ENCODE data around the gene ARHGAP30. TPM values are rescaled to one million over a fixed set of nuclear protein-coding genes. Genes with fewer than 3 reads are reported as not detected.

Gene ARHGAP30
- total and polyA plus RNA-seq, 2 of the 4 experiments (the other 2 are of a cell fraction) = 0.02 TPM; not detected in 1

GRCh38 chr1:161099090-161099802, 29.6 kb upstream of the ARHGAP30 start:
- 90% methylated on average over 2 of the region's 9 CpGs; no CpG with 5 or more reads in 1 of the 2 experiments for WGBS, 2 experiments (ENCODE audit: extremely low coverage in 2 of 2, insufficient read length in 1 of 2)
- H3K4me2 ChIP-seq (ENCODE audit: low read depth, low read length) = no peak overlapping the region
- ATAC-seq (ENCODE audit: low read depth) = no peak
- peaks cover 4 to 17% of the 10 kb centered on the region in 2 experiments; a peak in 2 of 4 replicates for H3K79me1 ChIP-seq (ENCODE audit: low read depth in 1 of 2, low read length in 2 of 2)
- POLR2A ChIA-PET (ENCODE audit: unreplicated experiment) = no interaction called here
- BruUV-seq (replicated peaks) = no TSS peak
- H4K20me1 ChIP-seq (ENCODE audit: insufficient read depth, low read length) = peaks cover 24% of the 10 kb centered on the region
- H3K18ac ChIP-seq (ENCODE audit: low read depth, low read length) = no peak overlapping the region
- no peak overlapping the region for H3K23ac ChIP-seq (ENCODE audit: low read depth, low read length)
- CTCF ChIA-PET = interaction anchor here (1.4 to 2.7 kb wide), 4 partner anchors 15 to 102 kb away, joined by 7 to 23 read pairs (median 8); no protein-coding TSS in a partner anchor
- H3K27ac ChIP-seq (ENCODE audit: insufficient read depth, low read length) = no peak overlapping the region
- no peaks in the 10 kb centered on the region for H3K9me3 ChIP-seq (ENCODE audit: control insufficient read depth, insufficient read depth, low read length)
- no peaks in the 10 kb centered on the region for H3K27me3 ChIP-seq (ENCODE audit: control insufficient read depth, insufficient read depth, low read length)
- H2BK120ac ChIP-seq (ENCODE audit: low read depth, low read length) = no peak overlapping the region
- intact Hi-C loops (cut with micrococcal nuclease) = loop anchor here (5.0 kb wide), 1 partner anchor 372 kb away; no protein-coding TSS in a partner anchor
- DNase-seq = no peak
- in situ Hi-C loops (cut with MboI; ENCODE audit: low sequenced_read_pairs) = loop anchor here (5.0 kb wide), 1 partner anchor 102 kb away; no protein-coding TSS in a partner anchor
- H3K4ac ChIP-seq (ENCODE audit: low read depth, low read length) = no peak overlapping the region
- H3K14ac ChIP-seq (replicated peaks; ENCODE audit: low read depth, low read length) = no peak overlapping the region
- peaks cover 5% of the 10 kb centered on the region; the same call in 1 of the 2 replicates for H3K4me1 ChIP-seq (ENCODE audit: control insufficient read depth, insufficient read depth, low read length)
- H2AFZ ChIP-seq (replicated peaks; ENCODE audit: low read length, poor library complexity) = no peak overlapping the region
- no peak overlapping the region for H4K91ac ChIP-seq (ENCODE audit: insufficient read depth, low read depth, low read length)
- H3K56ac ChIP-seq (ENCODE audit: extremely low read depth, insufficient read depth, low read length) = no peak overlapping the region
- no peak overlapping the region for H4K5ac ChIP-seq (ENCODE audit: low read depth, low read length)
- no peak overlapping the region for H4K8ac ChIP-seq (ENCODE audit: low read depth in 2 of 2, low read length in 2 of 2)
- TF ChIP-seq MAZ (IDR thresholded peaks at IDR 0.05; ENCODE audit: borderline replicate concordance, low read depth, low read length) (no peak), POLR2A (IDR thresholded peaks at IDR 0.05; ENCODE audit: low read depth, low read length) (no peak), CHD1 (IDR thresholded peaks at IDR 0.05; ENCODE audit: low read depth, low read length) (no peak), FOS (IDR thresholded peaks at IDR 0.05; ENCODE audit: low read depth, low read length) (no peak), RFX5 (IDR thresholded peaks at IDR 0.05; ENCODE audit: low read depth, low read length) (no peak), RAD21 (IDR thresholded peaks at IDR 0.05; ENCODE audit: low read length) (no peak), CTCF (conservative IDR thresholded peaks at IDR 0.05; ENCODE audit: low read depth, low read length) (no peak), MAFK (IDR thresholded peaks at IDR 0.05; ENCODE audit: low read depth, low read length) (no peak), MXI1 (IDR thresholded peaks at IDR 0.05; ENCODE audit: borderline replicate concordance, low read depth, low read length) (no peak), CEBPB (IDR thresholded peaks at IDR 0.05; ENCODE audit: low read depth, low read length) (no peak), RCOR1 (IDR thresholded peaks at IDR 0.05; ENCODE audit: insufficient replicate concordance, low read length) (no peak), NFE2L2 (IDR thresholded peaks at IDR 0.05; ENCODE audit: low read depth, low read length) (no peak), BHLHE40 (IDR thresholded peaks at IDR 0.05; ENCODE audit: low read depth, low read length) (no peak)
- TF ChIP-seq, protein P1, sequence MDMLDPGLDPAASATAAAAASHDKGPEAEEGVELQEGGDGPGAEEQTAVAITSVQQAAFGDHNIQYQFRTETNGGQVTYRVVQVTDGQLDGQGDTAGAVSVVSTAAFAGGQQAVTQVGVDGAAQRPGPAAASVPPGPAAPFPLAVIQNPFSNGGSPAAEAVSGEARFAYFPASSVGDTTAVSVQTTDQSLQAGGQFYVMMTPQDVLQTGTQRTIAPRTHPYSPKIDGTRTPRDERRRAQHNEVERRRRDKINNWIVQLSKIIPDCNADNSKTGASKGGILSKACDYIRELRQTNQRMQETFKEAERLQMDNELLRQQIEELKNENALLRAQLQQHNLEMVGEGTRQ (IDR thresholded peaks at IDR 0.05; ENCODE audit: low read depth, low read length) = no peak
- TF ChIP-seq, protein P2, sequence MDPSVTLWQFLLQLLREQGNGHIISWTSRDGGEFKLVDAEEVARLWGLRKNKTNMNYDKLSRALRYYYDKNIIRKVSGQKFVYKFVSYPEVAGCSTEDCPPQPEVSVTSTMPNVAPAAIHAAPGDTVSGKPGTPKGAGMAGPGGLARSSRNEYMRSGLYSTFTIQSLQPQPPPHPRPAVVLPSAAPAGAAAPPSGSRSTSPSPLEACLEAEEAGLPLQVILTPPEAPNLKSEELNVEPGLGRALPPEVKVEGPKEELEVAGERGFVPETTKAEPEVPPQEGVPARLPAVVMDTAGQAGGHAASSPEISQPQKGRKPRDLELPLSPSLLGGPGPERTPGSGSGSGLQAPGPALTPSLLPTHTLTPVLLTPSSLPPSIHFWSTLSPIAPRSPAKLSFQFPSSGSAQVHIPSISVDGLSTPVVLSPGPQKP (IDR thresholded peaks at IDR 0.05; ENCODE audit: borderline replicate concordance, low read depth, low read length) = no peak
- H3K36me3 ChIP-seq (ENCODE audit: control insufficient read depth, insufficient read depth, low read length) = peaks cover 13% of the 10 kb centered on the region
- no peak overlapping the region for H2BK20ac ChIP-seq (ENCODE audit: low read depth, low read length)
- H2BK5ac ChIP-seq (ENCODE audit: low read depth, low read length, poor library complexity, severe bottlenecking) = no peak overlapping the region
- dilution Hi-C loops (cut with HindIII; ENCODE audit: low sequenced_read_pairs, unreplicated experiment) = no loop called here
- H3K9me1 ChIP-seq (ENCODE audit: insufficient read depth, low read length) = no peaks in the 10 kb centered on the region
- no peak overlapping the region for H2BK15ac ChIP-seq (ENCODE audit: low read depth, low read length)
- no peak overlapping the region for H3K4me3 ChIP-seq (ENCODE audit: insufficient read depth, low read depth, low read length)
- no peak overlapping the region for H3K9ac ChIP-seq (ENCODE audit: low read depth, low read length)
- H2AK9ac ChIP-seq (replicated peaks; ENCODE audit: low read depth, low read length, poor library complexity) = peak overlapping the region; percentile 68
- no peak overlapping the region for H2AK5ac ChIP-seq (ENCODE audit: low read depth, low read length)

Data from IMR-90 (cell line).